ENCODE measurements around the gene INSR. TPM values are rescaled to one million over a fixed set of nuclear protein-coding genes. Genes with fewer than 3 reads are reported as not detected.

INSR gene
- total and polyA plus RNA-seq, 10 of the 15 experiments (the other 5 are each of a cell fraction or from before 2014, with no cell fraction given) = 4.2 to 34.9 (median 13.6) TPM

DNA sequence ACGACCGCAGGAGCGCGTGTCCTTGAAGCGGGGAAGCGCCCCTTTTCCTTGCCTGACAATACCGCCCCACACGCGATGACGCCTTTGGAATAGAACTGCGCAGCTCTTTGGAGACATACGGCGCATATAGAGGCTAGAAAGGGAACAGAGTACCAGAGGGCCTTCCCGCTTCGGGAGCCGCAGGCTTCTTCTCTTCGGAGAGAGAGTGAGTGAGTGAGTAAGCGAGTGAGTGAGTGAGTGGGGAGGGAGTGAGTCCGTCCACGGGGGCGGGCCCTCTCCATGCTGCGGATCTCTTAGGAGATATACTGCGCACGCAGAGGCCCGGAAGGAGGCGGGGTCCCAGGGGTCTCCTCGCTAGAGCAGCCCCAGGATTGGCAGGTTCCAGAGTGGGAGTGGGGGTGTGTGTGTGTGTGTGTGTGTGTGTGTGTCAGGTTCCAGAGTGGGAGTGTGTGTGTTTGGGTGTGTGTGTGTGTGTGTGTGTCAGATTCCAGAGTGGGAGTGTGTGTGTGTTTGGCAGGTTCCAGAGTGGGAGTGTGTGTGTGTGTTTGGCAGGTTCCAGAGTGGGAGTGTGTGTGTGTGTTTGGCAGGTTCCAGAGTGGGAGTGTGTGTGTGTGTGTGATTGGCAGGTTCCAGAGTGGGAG lies 97.0 kb downstream of the INSR start (continued):
- TF ChIP-seq TAF1 (IDR thresholded peaks at IDR 0.05; ENCODE audit: borderline replicate concordance, low read depth, low read length) (0 out of 2 replicates have a peak, but pooled peaks have one; percentile 6), STAT3 (IDR thresholded peaks at IDR 0.05; ENCODE audit: low read depth, low read length) (no peak), TCF3 (IDR thresholded peaks at IDR 0.05; ENCODE audit: borderline replicate concordance, insufficient read depth, low read depth, low read length) (no peak), MYB (IDR thresholded peaks at IDR 0.05; ENCODE audit: borderline replicate concordance, low read depth, low read length) (no peak), POLR2AphosphoS2 (IDR thresholded peaks at IDR 0.05; ENCODE audit: low read depth, low read length) (no peak), EGR1 (IDR thresholded peaks at IDR 0.05; ENCODE audit: borderline replicate concordance in 1 of 2, low read depth in 2 of 2, low read length in 2 of 2) (peak in 1 of 2 experiments; percentile 48; a peak in 2 of 3 replicates), STAT1 (conservative IDR thresholded peaks at IDR 0.05) (no peak; the same call in 1 of the 2 replicates), SPI1 (IDR thresholded peaks at IDR 0.05; ENCODE audit: borderline replicate concordance, insufficient read depth, low read depth, low read length) (no peak; the same call in 1 of the 2 replicates), RBBP5 (conservative IDR thresholded peaks at IDR 0.05) (no peak), LARP7 (IDR thresholded peaks at IDR 0.05) (peak; percentile 68; the same call in 1 of the 2 replicates), CEBPZ (IDR thresholded peaks at IDR 0.05; ENCODE audit: low read depth, low read length) (no peak), SRF (IDR thresholded peaks at IDR 0.05; ENCODE audit: low read depth in 2 of 2, low read length in 2 of 2) (peak in 1 of 2 experiments; percentile 26; a peak in 1 of 4 replicates), EZH2 (IDR thresholded peaks at IDR 0.05; ENCODE audit: borderline replicate concordance, control insufficient read depth, low read depth, low read length) (no peak), MEF2A (IDR thresholded peaks at IDR 0.05; ENCODE audit: insufficient read depth, low read depth, low read length) (peak; percentile 58; the same call in 1 of the 2 replicates), SIN3A (IDR thresholded peaks at IDR 0.05; ENCODE audit: low read depth, low read length) (no peak; the same call in 1 of the 2 replicates), NKRF (conservative IDR thresholded peaks at IDR 0.05) (no peak), BACH1 (IDR thresholded peaks at IDR 0.05; ENCODE audit: borderline replicate concordance) (peak; percentile 66; the same call in 1 of the 2 replicates), NFYA (IDR thresholded peaks at IDR 0.05; ENCODE audit: borderline replicate concordance, low read depth, low read length) (no peak), PAX5 (IDR thresholded peaks at IDR 0.05; ENCODE audit: borderline replicate concordance, low read depth, low read length) (no peak), CEBPB (IDR thresholded peaks at IDR 0.05; ENCODE audit: borderline replicate concordance in 1 of 2, low read depth in 2 of 2, low read length in 2 of 2) (peak in 1 of 2 experiments; percentile 79; a peak in 1 of 4 replicates), DPF2 (IDR thresholded peaks at IDR 0.05) (peak; percentile 77)
- TF ChIP-seq, protein P1, sequence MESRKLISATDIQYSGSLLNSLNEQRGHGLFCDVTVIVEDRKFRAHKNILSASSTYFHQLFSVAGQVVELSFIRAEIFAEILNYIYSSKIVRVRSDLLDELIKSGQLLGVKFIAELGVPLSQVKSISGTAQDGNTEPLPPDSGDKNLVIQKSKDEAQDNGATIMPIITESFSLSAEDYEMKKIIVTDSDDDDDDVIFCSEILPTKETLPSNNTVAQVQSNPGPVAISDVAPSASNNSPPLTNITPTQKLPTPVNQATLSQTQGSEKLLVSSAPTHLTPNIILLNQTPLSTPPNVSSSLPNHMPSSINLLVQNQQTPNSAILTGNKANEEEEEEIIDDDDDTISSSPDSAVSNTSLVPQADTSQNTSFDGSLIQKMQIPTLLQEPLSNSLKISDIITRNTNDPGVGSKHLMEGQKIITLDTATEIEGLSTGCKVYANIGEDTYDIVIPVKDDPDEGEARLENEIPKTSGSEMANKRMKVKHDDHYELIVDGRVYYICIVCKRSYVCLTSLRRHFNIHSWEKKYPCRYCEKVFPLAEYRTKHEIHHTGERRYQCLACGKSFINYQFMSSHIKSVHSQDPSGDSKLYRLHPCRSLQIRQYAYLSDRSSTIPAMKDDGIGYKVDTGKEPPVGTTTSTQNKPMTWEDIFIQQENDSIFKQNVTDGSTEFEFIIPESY (IDR thresholded peaks at IDR 0.05) = no peak

Measured in GM12878 (cell line).